IMR-90 (cell line): ENCODE data around the gene FAM110A. TPM values are rescaled to one million over a fixed set of nuclear protein-coding genes. Genes with fewer than 3 reads are reported as not detected.

Source experiments
- ATAC-seq: fragments of 200-7000 bp; cut with Tn5 transposase; 2 replicates; pipeline ENCODE4 v1.9.1; 2020; ENCODE audit warnings: low read depth, mild to moderate bottlenecking, moderate library complexity
- BruUV-seq: library from RNA; stranded (reverse); fragments of 400-500 nt; replicated peaks from 2 replicates; lab custom pipeline; 2021; lab: Mats Ljungman, UMichigan
- CTCF ChIA-PET: fragments of 300-600 bp; formaldehyde crosslinking; extraction: SDS; loops from one replicate; lab custom pipeline; 2021; ENCODE audit warnings: antibody characterized with exemption; lab: Yijun Ruan, JAX
- POLR2A ChIA-PET: fragments of 300-600 bp; sonication (Branson Sonifier 250); formaldehyde crosslinking; loops from one replicate; lab custom pipeline; 2022; ENCODE audit warnings: antibody characterized with exemption; ENCODE audit not compliant: unreplicated experiment; lab: Charles Lee
- DNase-seq: peaks from one replicate; pipeline ENCODE4 v3.0.0; 2013
- H2AFZ ChIP-seq: replicated peaks from 2 replicates; pipeline ENCODE3; 2013; ENCODE audit warnings: low read length, mild to moderate bottlenecking; ENCODE audit not compliant: poor library complexity
- H2AK5ac ChIP-seq: 2 replicates; pipeline ENCODE4 v1.6.1; 2013; ENCODE audit warnings: low read depth, low read length, inconsistent platforms
- H2AK9ac ChIP-seq: replicated peaks from 2 replicates; pipeline ENCODE3; 2013; ENCODE audit warnings: mild to moderate bottlenecking, low read depth, low read length, moderate library complexity; ENCODE audit not compliant: poor library complexity
- H2BK120ac ChIP-seq: 2 replicates; pipeline ENCODE4 v1.6.1; 2013; ENCODE audit warnings: low read depth, low read length, inconsistent platforms
- H2BK15ac ChIP-seq: 3 replicates; pipeline ENCODE4 v1.6.1; 2013; ENCODE audit warnings: low read depth, low read length, inconsistent platforms
- H2BK20ac ChIP-seq: 2 replicates; pipeline ENCODE4 v1.6.1; 2013; ENCODE audit warnings: low read depth, mild to moderate bottlenecking, inconsistent platforms, low read length, moderate library complexity
- H2BK5ac ChIP-seq: 2 replicates; pipeline ENCODE4 v1.6.1; 2013; ENCODE audit warnings: mild to moderate bottlenecking, low read depth, low read length, inconsistent platforms; ENCODE audit not compliant: poor library complexity, severe bottlenecking
- H3K14ac ChIP-seq: replicated peaks from 2 replicates; pipeline ENCODE4 v1.6.1; 2013; ENCODE audit warnings: low read depth, low read length, inconsistent platforms
- H3K18ac ChIP-seq: 2 replicates; pipeline ENCODE4 v1.6.1; 2013; ENCODE audit warnings: low read depth, low read length, control low read depth
- H3K23ac ChIP-seq: 2 replicates; pipeline ENCODE4 v1.6.1; 2013; ENCODE audit warnings: low read depth, low read length, inconsistent platforms
- H3K27ac ChIP-seq: 2 replicates; pipeline ENCODE4 v1.5.1; 2013; ENCODE audit warnings: mild to moderate bottlenecking, control low read depth, low read length; ENCODE audit not compliant: insufficient read depth
- H3K27me3 ChIP-seq: 2 replicates; pipeline ENCODE4 v1.6.1; 2013; ENCODE audit warnings: low read length; ENCODE audit not compliant: control insufficient read depth, insufficient read depth
- H3K36me3 ChIP-seq: 2 replicates; pipeline ENCODE4 v1.6.1; 2013; ENCODE audit warnings: low read length, mixed read lengths; ENCODE audit not compliant: control insufficient read depth, insufficient read depth
- H3K4ac ChIP-seq: 2 replicates; pipeline ENCODE4 v1.6.1; 2013; ENCODE audit warnings: low read depth, low read length, inconsistent platforms
- H3K4me1 ChIP-seq: 2 replicates; pipeline ENCODE4 v1.6.1; 2013; ENCODE audit warnings: low read length, mixed read lengths; ENCODE audit not compliant: control insufficient read depth, insufficient read depth
- H3K4me2 ChIP-seq: 2 replicates; pipeline ENCODE4 v1.6.1; 2013; ENCODE audit warnings: low read depth, mild to moderate bottlenecking, control low read depth, low read length, moderate library complexity
- H3K4me3 ChIP-seq: 2 replicates; pipeline ENCODE4 v1.5.1; 2013; ENCODE audit warnings: low read depth, mild to moderate bottlenecking, control low read depth, low read length, moderate library complexity; ENCODE audit not compliant: insufficient read depth
- H3K56ac ChIP-seq: 2 replicates; pipeline ENCODE4 v1.6.1; 2013; ENCODE audit warnings: low read length, inconsistent platforms; ENCODE audit not compliant: insufficient read depth; ENCODE audit errors: extremely low read depth
- H3K79me1 ChIP-seq, 2 experiments: 2 replicates each; pipeline ENCODE4 v1.6.1; 2013; ENCODE audit warnings: low read length in 2 of 2, inconsistent platforms in 1 of 2, low read depth in 1 of 2
- H3K9ac ChIP-seq: 2 replicates; pipeline ENCODE4 v1.6.1; 2013; ENCODE audit warnings: low read depth, low read length, control low read depth
- H3K9me1 ChIP-seq: 2 replicates; pipeline ENCODE4 v1.6.1; 2013; ENCODE audit warnings: low read length, inconsistent platforms; ENCODE audit not compliant: insufficient read depth
- H3K9me3 ChIP-seq: 2 replicates; pipeline ENCODE4 v1.6.1; 2013; ENCODE audit warnings: low read length; ENCODE audit not compliant: control insufficient read depth, insufficient read depth
- H4K20me1 ChIP-seq: 2 replicates; pipeline ENCODE4 v1.6.1; 2013; ENCODE audit warnings: low read length, inconsistent platforms; ENCODE audit not compliant: insufficient read depth
- H4K5ac ChIP-seq: 2 replicates; pipeline ENCODE4 v1.6.1; 2013; ENCODE audit warnings: mild to moderate bottlenecking, low read depth, low read length, control low read depth
- H4K8ac ChIP-seq, 2 experiments: 2 replicates each; pipeline ENCODE4 v1.6.1; 2013; ENCODE audit warnings: low read depth in 2 of 2, low read length in 2 of 2, control low read depth in 1 of 2, inconsistent platforms in 1 of 2
- H4K91ac ChIP-seq: 2 replicates; pipeline ENCODE4 v1.6.1; 2013; ENCODE audit warnings: low read depth, low read length, inconsistent platforms; ENCODE audit not compliant: insufficient read depth
- CEBPB ChIP-seq: IDR thresholded peaks from 2 replicates; pipeline ENCODE4 v1.6.1; 2012; ENCODE audit warnings: low read depth, low read length, improper control_type of control experiment
- CHD1 ChIP-seq: IDR thresholded peaks from 2 replicates; pipeline ENCODE4 v1.6.1; 2012; ENCODE audit warnings: low read depth, low read length, improper control_type of control experiment
- ELK1 ChIP-seq: fragments of 150-350 bp; IDR thresholded peaks from 2 replicates; pipeline ENCODE4 v1.6.1; 2016; ENCODE audit warnings: low read depth, mild to moderate bottlenecking, low read length, moderate library complexity, borderline replicate concordance
- FOS ChIP-seq: fragments of 150-350 bp; IDR thresholded peaks from 2 replicates; pipeline ENCODE4 v1.6.1; 2016; ENCODE audit warnings: low read depth, low read length
- MAFK ChIP-seq: IDR thresholded peaks from 2 replicates; pipeline ENCODE4 v1.6.1; 2012; ENCODE audit warnings: low read depth, low read length, improper control_type of control experiment
- MAZ ChIP-seq: IDR thresholded peaks from 2 replicates; pipeline ENCODE4 v1.6.1; 2012; ENCODE audit warnings: low read depth, mild to moderate bottlenecking, low read length, improper control_type of control experiment, moderate library complexity, borderline replicate concordance
- MXI1 ChIP-seq: IDR thresholded peaks from 2 replicates; pipeline ENCODE4 v1.6.1; 2012; ENCODE audit warnings: low read depth, mild to moderate bottlenecking, low read length, moderate library complexity, borderline replicate concordance
- NFE2L2 ChIP-seq: fragments of 150-350 bp; IDR thresholded peaks from 2 replicates; pipeline ENCODE4 v1.6.1; 2016; ENCODE audit warnings: low read depth, mild to moderate bottlenecking, low read length
- POLR2A ChIP-seq: IDR thresholded peaks from 2 replicates; pipeline ENCODE4 v1.6.1; 2012; ENCODE audit warnings: mild to moderate bottlenecking, low read depth, low read length
- RAD21 ChIP-seq: IDR thresholded peaks from 2 replicates; pipeline ENCODE4 v1.6.1; 2012; ENCODE audit warnings: low read length, improper control_type of control experiment
- RCOR1 ChIP-seq: IDR thresholded peaks from 2 replicates; pipeline ENCODE4 v1.6.1; 2012; ENCODE audit warnings: mild to moderate bottlenecking, low read length, improper control_type of control experiment; ENCODE audit not compliant: insufficient replicate concordance
- RFX5 ChIP-seq: IDR thresholded peaks from 2 replicates; pipeline ENCODE4 v1.8.0; 2012; ENCODE audit warnings: low read depth, mild to moderate bottlenecking, low read length, moderate library complexity
- SMC3 ChIP-seq: fragments of 150-350 bp; IDR thresholded peaks from 2 replicates; pipeline ENCODE4 v1.6.1; 2016; ENCODE audit warnings: low read depth, mild to moderate bottlenecking, antibody characterized with exemption, low read length, moderate library complexity
- WGBS, 2 experiments: methylation state at CpG; one replicate each; pipeline versions ENCODE4 v1.1.5 to v1.1.7; 2013; ENCODE audit warnings: missing lambda C conversion rate in 2 of 2; ENCODE audit not compliant: insufficient read length in 1 of 2; ENCODE audit errors: extremely low coverage in 2 of 2; 5-methylcytosine and 5-hydroxymethylcytosine counted together
- dilution Hi-C: fragments of 300-500 bp; cut with HindIII; formaldehyde crosslinking; loops from one replicate; pipeline ENCODE4 v1.14.3; 2018; ENCODE audit warnings: low sequenced_read_pairs; ENCODE audit not compliant: unreplicated experiment
- in situ Hi-C: fragments of 300-500 bp; cut with MboI; formaldehyde crosslinking; loops from 3 replicates; pipeline ENCODE4 v1.14.3; 2019; ENCODE audit warnings: low sequenced_read_pairs, inconsistent platforms, mixed read lengths
- intact Hi-C: fragments of 100-400 bp; cut with micrococcal nuclease; formaldehyde crosslinking; loops from 2 replicates; pipeline ENCODE4 v1.10.0; 2022
- polyA plus RNA-seq, 3 experiments: library from polyadenylated mRNA; depleted of rRNA; stranded (reverse); fragments of >200 nt; gene quantifications; 2 replicates each; pipeline ENCODE4 v1.2.3, GENCODE V29; 2012; ENCODE audit warnings: low replicate concordance in 1 of 3
- total RNA-seq: library from RNA; depleted of rRNA; stranded (reverse); fragments of >200 nt; gene quantifications from 2 replicates; pipeline ENCODE4 v1.2.3, GENCODE V29; 2012
- TF ChIP-seq, protein P1 (sequence below): fragments of 150-350 bp; IDR thresholded peaks from 2 replicates; pipeline ENCODE4 v1.6.1; 2017; ENCODE audit warnings: mild to moderate bottlenecking, antibody characterized with exemption, low read length, low read depth
- TF ChIP-seq, protein P2 (sequence below): conservative IDR thresholded peaks from 2 replicates; pipeline ENCODE4 v1.5.1; 2012; ENCODE audit warnings: mild to moderate bottlenecking, low read depth, low read length, improper control_type of control experiment

Gene FAM110A
- total and polyA plus RNA-seq, 2 of the 4 experiments (the other 2 are of a cell fraction), result 0.36 to 3.6 TPM

- Histone ChIP-seq H3K4ac (no peak overlapping the region), H3K79me1 (no peaks in the 10 kb centered on the region), H3K4me1 (no peaks in the 10 kb centered on the region), H3K18ac (no peak overlapping the region), H2AFZ (peak overlapping the region; percentile 37), H3K56ac (no peak overlapping the region), H3K27ac (no peak overlapping the region), H2AK5ac (no peak overlapping the region), H3K14ac (no peak overlapping the region), H2BK15ac (no peak overlapping the region), H3K9me1 (no peaks in the 10 kb centered on the region), H3K36me3 (no peaks in the 10 kb centered on the region), H3K23ac (no peak overlapping the region), H2BK20ac (no peak overlapping the region), H4K5ac (no peak overlapping the region), H4K91ac (no peak overlapping the region), H4K20me1 (no peaks in the 10 kb centered on the region), H2AK9ac (peak overlapping the region; percentile 81), H3K4me2 (no peak overlapping the region), H3K9me3 (no peaks in the 10 kb centered on the region), H3K9ac (no peak overlapping the region), H3K27me3 (no peaks in the 10 kb centered on the region; the same call in 1 of the 2 replicates), H2BK5ac (no peak overlapping the region), H3K4me3 (no peak overlapping the region), H4K8ac (no peak overlapping the region), H2BK120ac (no peak overlapping the region)
- in situ Hi-C loops (loop anchor here (5.0 to 10.0 kb wide), 2 partner anchors 136 to 399 kb away; no protein-coding TSS in a partner anchor), intact Hi-C loops (loop anchor here (1.0 to 10.0 kb wide), 4 partner anchors 140 to 659 kb away; no protein-coding TSS in a partner anchor), dilution Hi-C loops (no loop called here)
- peak; percentile 43 for DNase-seq
- POLR2A ChIA-PET, result interaction anchor here (0.6 kb wide), 1 partner anchor 134 kb away, joined by 4 read pairs; no protein-coding TSS in a partner anchor
- CTCF ChIA-PET, result interaction anchor here (0.6 to 6.1 kb wide), 4 partner anchors 11 to 143 kb away, joined by 3 to 63 read pairs (median 6); no protein-coding TSS in a partner anchor
- ATAC-seq, result peak; percentile 88
- WGBS, 2 experiments, result 0% methylated on average over 2 of the region's 13 CpGs; no CpG with 5 or more reads in 1 of the 2 experiments
- BruUV-seq, result no TSS peak
- no peak for TF ChIP-seq RFX5
- no peak for TF ChIP-seq ELK1
- TF ChIP-seq, protein P1, sequence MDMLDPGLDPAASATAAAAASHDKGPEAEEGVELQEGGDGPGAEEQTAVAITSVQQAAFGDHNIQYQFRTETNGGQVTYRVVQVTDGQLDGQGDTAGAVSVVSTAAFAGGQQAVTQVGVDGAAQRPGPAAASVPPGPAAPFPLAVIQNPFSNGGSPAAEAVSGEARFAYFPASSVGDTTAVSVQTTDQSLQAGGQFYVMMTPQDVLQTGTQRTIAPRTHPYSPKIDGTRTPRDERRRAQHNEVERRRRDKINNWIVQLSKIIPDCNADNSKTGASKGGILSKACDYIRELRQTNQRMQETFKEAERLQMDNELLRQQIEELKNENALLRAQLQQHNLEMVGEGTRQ, result no peak
- no peak for TF ChIP-seq MXI1
- TF ChIP-seq POLR2A, result no peak
- no peak for TF ChIP-seq NFE2L2
- TF ChIP-seq, protein P2, sequence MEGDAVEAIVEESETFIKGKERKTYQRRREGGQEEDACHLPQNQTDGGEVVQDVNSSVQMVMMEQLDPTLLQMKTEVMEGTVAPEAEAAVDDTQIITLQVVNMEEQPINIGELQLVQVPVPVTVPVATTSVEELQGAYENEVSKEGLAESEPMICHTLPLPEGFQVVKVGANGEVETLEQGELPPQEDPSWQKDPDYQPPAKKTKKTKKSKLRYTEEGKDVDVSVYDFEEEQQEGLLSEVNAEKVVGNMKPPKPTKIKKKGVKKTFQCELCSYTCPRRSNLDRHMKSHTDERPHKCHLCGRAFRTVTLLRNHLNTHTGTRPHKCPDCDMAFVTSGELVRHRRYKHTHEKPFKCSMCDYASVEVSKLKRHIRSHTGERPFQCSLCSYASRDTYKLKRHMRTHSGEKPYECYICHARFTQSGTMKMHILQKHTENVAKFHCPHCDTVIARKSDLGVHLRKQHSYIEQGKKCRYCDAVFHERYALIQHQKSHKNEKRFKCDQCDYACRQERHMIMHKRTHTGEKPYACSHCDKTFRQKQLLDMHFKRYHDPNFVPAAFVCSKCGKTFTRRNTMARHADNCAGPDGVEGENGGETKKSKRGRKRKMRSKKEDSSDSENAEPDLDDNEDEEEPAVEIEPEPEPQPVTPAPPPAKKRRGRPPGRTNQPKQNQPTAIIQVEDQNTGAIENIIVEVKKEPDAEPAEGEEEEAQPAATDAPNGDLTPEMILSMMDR, result peak; percentile 96
- peak; percentile 98 for TF ChIP-seq SMC3
- no peak for TF ChIP-seq CHD1
- TF ChIP-seq CEBPB, result no peak
- TF ChIP-seq RCOR1, result no peak
- no peak for TF ChIP-seq FOS
- TF ChIP-seq MAFK, result no peak
- TF ChIP-seq MAZ, result no peak
- TF ChIP-seq RAD21, result peak; percentile 92
These were observed 17.5 kb upstream of the FAM110A start for GRCh38 chr20:815914-816606.
